A673 (cell line): ENCODE results near the gene FHIP2A. TPM values are rescaled to one million over a fixed set of nuclear protein-coding genes. Genes with fewer than 3 reads are reported as not detected.

Experiments
- BruUV-seq: library from RNA; stranded (reverse); fragments of 400-500 nt; replicated peaks from 2 replicates; lab custom pipeline; 2021; lab: Mats Ljungman, UMichigan
- CTCF ChIA-PET: fragments of 300-600 bp; sonication (Branson Sonifier 250); formaldehyde crosslinking; loops from one replicate; lab custom pipeline; 2022; ENCODE audit warnings: antibody characterized with exemption; lab: Charles Lee
- POLR2A ChIA-PET: fragments of 300-600 bp; sonication (Branson Sonifier 250); formaldehyde crosslinking; loops from one replicate; lab custom pipeline; 2022; ENCODE audit warnings: antibody characterized with exemption; ENCODE audit not compliant: low non-redundant PET; lab: Charles Lee
- DNase-seq: peaks from one replicate; pipeline ENCODE4 v3.0.0-alpha.2; 2015; ENCODE audit warnings: low spot score
- H3K27ac ChIP-seq: fragments of 200-600 bp; sonication (generic); 2 replicates; pipeline ENCODE4 v1.5.1; 2016; ENCODE audit warnings: mixed run types, low read depth, mild to moderate bottlenecking, mixed read lengths, antibody characterized with exemption, low read length; ENCODE audit not compliant: poor library complexity, severe bottlenecking
- H3K27me3 ChIP-seq: fragments of 200-600 bp; sonication (generic); replicated peaks from 2 replicates; pipeline ENCODE4 v1.6.1; 2017; ENCODE audit warnings: mixed run types, low read depth, mild to moderate bottlenecking, mixed read lengths, antibody characterized with exemption, low read length; ENCODE audit not compliant: insufficient read depth, poor library complexity
- H3K36me3 ChIP-seq: fragments of 200-600 bp; sonication (generic); 2 replicates; pipeline ENCODE4 v1.6.1; 2016; ENCODE audit warnings: mixed run types, mild to moderate bottlenecking, mixed read lengths, antibody characterized with exemption, low read length; ENCODE audit not compliant: insufficient read depth, poor library complexity, severe bottlenecking
- H3K4me1 ChIP-seq: fragments of 200-600 bp; sonication (generic); 2 replicates; pipeline ENCODE4 v1.6.1; 2017; ENCODE audit warnings: mixed run types, mild to moderate bottlenecking, mixed read lengths, antibody characterized with exemption, low read length; ENCODE audit not compliant: insufficient read depth, poor library complexity, severe bottlenecking
- H3K4me3 ChIP-seq: fragments of 200-600 bp; sonication (generic); 2 replicates; pipeline ENCODE4 v1.5.1; 2016; ENCODE audit warnings: low read depth, mixed run types, mild to moderate bottlenecking, mixed read lengths, low read length; ENCODE audit not compliant: poor library complexity, severe bottlenecking
- H3K9me3 ChIP-seq: fragments of 200-600 bp; sonication (generic); 2 replicates; pipeline ENCODE4 v1.6.1; 2016; ENCODE audit warnings: mixed run types, low read depth, mild to moderate bottlenecking, mixed read lengths, antibody characterized with exemption, low read length; ENCODE audit not compliant: poor library complexity, severe bottlenecking
- EZH2 ChIP-seq: fragments of 200-600 bp; sonication (generic); IDR thresholded peaks from 2 replicates; pipeline ENCODE4 v1.6.1; 2017; ENCODE audit warnings: borderline replicate concordance, low read depth, mild to moderate bottlenecking, mixed read lengths, antibody characterized with exemption, low read length; ENCODE audit not compliant: poor library complexity, severe bottlenecking
- intact Hi-C: fragments of 100-400 bp; cut with micrococcal nuclease; formaldehyde crosslinking; loops from one replicate; pipeline ENCODE4 v1.10.0; 2022; ENCODE audit not compliant: unreplicated experiment
- total RNA-seq: library from RNA; stranded (reverse); gene quantifications from 2 replicates; pipeline ENCODE4 v1.2.3, GENCODE V29; 2021
- TF ChIP-seq, protein P1 (sequence below): fragments of 300-800, 200-600 bp; sonication (generic); conservative IDR thresholded peaks from 2 replicates; pipeline ENCODE4 v1.5.1; 2017; ENCODE audit warnings: low read depth, mild to moderate bottlenecking, antibody characterized with exemption, low read length, moderate library complexity, mixed read lengths

FHIP2A gene
- total RNA-seq, 1 experiment from 2014 or later = 14.4 TPM

DNA sequence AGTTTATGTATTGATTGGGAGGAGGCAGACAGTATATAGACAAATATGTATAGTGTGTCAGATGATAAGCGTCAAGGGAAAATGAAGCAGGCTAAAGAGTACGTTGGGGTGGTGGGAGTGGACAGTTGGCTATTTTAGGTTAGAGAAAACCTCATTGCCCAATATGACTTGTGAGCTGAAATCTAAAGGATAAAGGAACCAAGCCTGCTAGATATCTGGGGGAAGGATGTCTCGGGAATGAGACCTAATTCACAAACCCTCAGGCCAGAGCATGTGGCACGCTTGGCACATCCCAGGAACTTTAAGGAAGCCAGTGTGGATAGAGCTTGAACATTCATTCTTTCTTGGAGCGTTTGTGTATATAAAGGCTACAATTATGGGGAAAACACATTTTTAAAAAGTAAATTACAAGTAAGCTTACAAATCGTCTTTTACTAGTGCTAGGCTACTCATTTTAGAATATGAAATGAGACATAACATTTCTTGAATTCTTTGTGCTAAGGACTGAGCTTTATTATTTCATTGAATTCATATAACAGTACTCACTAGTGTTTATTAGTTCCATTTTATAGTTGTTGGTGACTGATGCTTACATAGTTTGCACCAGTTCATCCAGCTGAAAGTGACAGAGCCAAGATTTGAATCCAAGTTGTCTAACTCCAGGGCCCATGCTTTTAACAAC lies 9.7 kb downstream of the FHIP2A start:
- TF ChIP-seq, protein P1, sequence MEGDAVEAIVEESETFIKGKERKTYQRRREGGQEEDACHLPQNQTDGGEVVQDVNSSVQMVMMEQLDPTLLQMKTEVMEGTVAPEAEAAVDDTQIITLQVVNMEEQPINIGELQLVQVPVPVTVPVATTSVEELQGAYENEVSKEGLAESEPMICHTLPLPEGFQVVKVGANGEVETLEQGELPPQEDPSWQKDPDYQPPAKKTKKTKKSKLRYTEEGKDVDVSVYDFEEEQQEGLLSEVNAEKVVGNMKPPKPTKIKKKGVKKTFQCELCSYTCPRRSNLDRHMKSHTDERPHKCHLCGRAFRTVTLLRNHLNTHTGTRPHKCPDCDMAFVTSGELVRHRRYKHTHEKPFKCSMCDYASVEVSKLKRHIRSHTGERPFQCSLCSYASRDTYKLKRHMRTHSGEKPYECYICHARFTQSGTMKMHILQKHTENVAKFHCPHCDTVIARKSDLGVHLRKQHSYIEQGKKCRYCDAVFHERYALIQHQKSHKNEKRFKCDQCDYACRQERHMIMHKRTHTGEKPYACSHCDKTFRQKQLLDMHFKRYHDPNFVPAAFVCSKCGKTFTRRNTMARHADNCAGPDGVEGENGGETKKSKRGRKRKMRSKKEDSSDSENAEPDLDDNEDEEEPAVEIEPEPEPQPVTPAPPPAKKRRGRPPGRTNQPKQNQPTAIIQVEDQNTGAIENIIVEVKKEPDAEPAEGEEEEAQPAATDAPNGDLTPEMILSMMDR = no peak
- TF ChIP-seq EZH2 = no peak
- no TSS peak for BruUV-seq

DNA sequence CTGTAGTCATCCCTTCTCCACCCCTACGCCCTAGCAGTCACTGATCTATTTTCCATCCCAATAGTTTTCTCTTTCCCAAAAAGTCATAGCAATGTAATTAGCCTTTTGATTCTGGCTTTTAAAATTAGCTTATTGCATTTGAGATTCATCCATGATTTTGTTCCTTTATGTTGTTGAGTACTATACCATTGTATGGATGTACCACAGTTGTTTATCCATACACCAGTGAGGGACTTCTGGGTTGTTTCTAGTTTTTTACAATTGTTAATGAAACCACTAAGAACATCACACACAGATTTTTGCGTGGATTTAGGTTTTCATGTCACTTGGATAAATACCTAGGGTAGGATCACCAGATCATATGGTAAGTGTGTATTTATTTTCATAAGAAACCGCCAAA lies 16.1 kb downstream of the FHIP2A start:
- Histone ChIP-seq H3K4me1 (no peaks in the 10 kb centered on the region), H3K4me3 (no peak overlapping the region), H3K36me3 (peaks cover 38% of the 10 kb centered on the region), H3K9me3 (no peaks in the 10 kb centered on the region), H3K27me3 (no peaks in the 10 kb centered on the region), H3K27ac (no peak overlapping the region)
- DNase-seq = no peak
- ChIA-PET POLR2A (no interaction called here), CTCF (no interaction called here)
- intact Hi-C loops = no loop called here
- no TSS peak for BruUV-seq
- TF ChIP-seq, protein P1 = no peak
- TF ChIP-seq EZH2 = no peak

More for the DNA sequence above, 9.7 kb downstream of the FHIP2A start:
- Histone ChIP-seq H3K27ac (no peak overlapping the region), H3K36me3 (peaks cover 28% of the 10 kb centered on the region), H3K4me1 (peaks cover 4% of the 10 kb centered on the region), H3K27me3 (no peaks in the 10 kb centered on the region), H3K9me3 (no peaks in the 10 kb centered on the region), H3K4me3 (no peak overlapping the region)
- POLR2A ChIA-PET = no interaction called here
- DNase-seq = no peak
- intact Hi-C loops = no loop called here
- CTCF ChIA-PET = no interaction called here

DNA sequence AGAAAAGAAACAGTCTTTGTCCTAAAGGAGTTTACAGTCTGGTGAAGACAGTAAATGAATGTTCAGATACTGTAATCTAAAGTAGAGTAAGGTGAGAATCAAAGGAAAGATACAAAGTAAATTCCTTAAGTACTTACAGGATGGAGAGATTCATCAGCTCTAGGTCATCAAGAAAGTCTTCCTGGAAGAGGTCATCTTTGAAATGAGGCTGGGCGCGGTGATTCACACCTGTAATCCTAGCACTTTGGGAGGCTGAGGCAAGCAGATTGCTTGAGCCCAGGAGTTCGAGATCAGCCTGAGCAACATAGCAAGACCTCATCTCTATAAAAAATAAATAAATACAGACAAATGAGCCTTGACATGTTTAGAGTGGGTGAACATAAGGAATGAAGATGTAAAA lies 18.3 kb downstream of the FHIP2A start:
- H3K36me3 ChIP-seq = peaks cover 40% of the 10 kb centered on the region
- BruUV-seq = no TSS peak
- H3K27me3 ChIP-seq = no peaks in the 10 kb centered on the region
- no peaks in the 10 kb centered on the region for H3K9me3 ChIP-seq
- CTCF ChIA-PET = no interaction called here
- DNase-seq = no peak
- H3K4me1 ChIP-seq = no peaks in the 10 kb centered on the region
- TF ChIP-seq, protein P1 = no peak
- no peak for TF ChIP-seq EZH2
- POLR2A ChIA-PET = no interaction called here
- no peak overlapping the region for H3K27ac ChIP-seq
- intact Hi-C loops = no loop called here
- H3K4me3 ChIP-seq = no peak overlapping the region
